GM18858 (cell line): ENCODE data around the gene FAM50B.

Experiments used
- ATAC-seq: cut with Tn5 transposase; IDR thresholded peaks from one replicate; pipeline ENCODE4 v1.9.1; 2021; ENCODE audit not compliant: unreplicated experiment

FAM50B gene

GRCh38 chr6:3871515-3871914 is 22.3 kb downstream of the FAM50B start:
- ATAC-seq, result no peak

- no peak for ATAC-seq
These were observed 22.8 kb downstream of the FAM50B start for GRCh38 chr6:3871939-3872338.

GRCh38 chr6:3872370-3872854 is 23.2 kb downstream of the FAM50B start:
- ATAC-seq, result no peak

GRCh38 chr6:3873051-3873450 is 23.9 kb downstream of the FAM50B start:
- ATAC-seq, result no peak

GRCh38 chr6:3874069-3874468 is 24.9 kb downstream of the FAM50B start:
- no peak for ATAC-seq

GRCh38 chr6:3875486-3875885 is 26.3 kb downstream of the FAM50B start:
- ATAC-seq, result no peak

- no peak for ATAC-seq
These were observed 26.9 kb downstream of the FAM50B start for GRCh38 chr6:3876101-3876500.

- ATAC-seq, result no peak
These were observed 27.7 kb downstream of the FAM50B start for GRCh38 chr6:3876866-3877265.

- ATAC-seq, result no peak
These were observed 29.0 kb downstream of the FAM50B start for GRCh38 chr6:3878048-3878666.

- no peak for ATAC-seq
These were observed 30.2 kb downstream of the FAM50B start for GRCh38 chr6:3879194-3879952.

GRCh38 chr6:3881711-3882421 is 32.7 kb downstream of the FAM50B start:
- ATAC-seq, result no peak

GRCh38 chr6:3882431-3882830 is 33.3 kb downstream of the FAM50B start:
- no peak for ATAC-seq

- ATAC-seq, result no peak
These were observed 33.7 kb downstream of the FAM50B start for GRCh38 chr6:3882866-3883265.

- no peak for ATAC-seq
These were observed 35.0 kb downstream of the FAM50B start for GRCh38 chr6:3884007-3884745.

- ATAC-seq, result no peak
These were observed 36.3 kb downstream of the FAM50B start for GRCh38 chr6:3885262-3886036.

GRCh38 chr6:3887150-3887700 is 38.1 kb downstream of the FAM50B start:
- no peak for ATAC-seq

- ATAC-seq, result no peak
These were observed 39.2 kb downstream of the FAM50B start for GRCh38 chr6:3888153-3888957.

GRCh38 chr6:3890047-3890446 is 40.9 kb downstream of the FAM50B start:
- no peak for ATAC-seq

GRCh38 chr6:3891883-3892282 is 42.7 kb downstream of the FAM50B start:
- no peak for ATAC-seq
